Measurements from ENCODE around the gene HMCN2. TPM values are rescaled to one million over a fixed set of nuclear protein-coding genes. Genes with fewer than 3 reads are reported as not detected.

Gene HMCN2
- total and polyA plus RNA-seq, 2 experiments from 2014 or later = not detected

- TF ChIP-seq EZH2phosphoT487 (IDR thresholded peaks at IDR 0.05; ENCODE audit: insufficient read depth, low read depth) (no peak), EZH2 (IDR thresholded peaks at IDR 0.05; ENCODE audit: insufficient read depth, poor library complexity, severe bottlenecking) (no peak)
- Histone ChIP-seq H3K4me1 (ENCODE audit: insufficient read depth) (no peaks in the 10 kb centered on the region), H2AFZ (no peak overlapping the region), H3K4me2 (ENCODE audit: unreplicated experiment) (no peak overlapping the region), H3K9me3 (ENCODE audit: low read depth) (no peaks in the 10 kb centered on the region), H3K36me3 (ENCODE audit: low read depth) (peaks cover 17% of the 10 kb centered on the region), H3K9me2 (ENCODE audit: insufficient read depth) (no peaks in the 10 kb centered on the region), H3K79me2 (ENCODE audit: insufficient read depth) (no peaks in the 10 kb centered on the region), H3K27ac (no peak overlapping the region), H3K4me3 (no peak overlapping the region), H3F3A (ENCODE audit: insufficient read depth) (no peaks in the 10 kb centered on the region), H4K20me1 (ENCODE audit: insufficient read depth) (no peaks in the 10 kb centered on the region), H3K9ac (no peak overlapping the region), H3K27me3 (replicated peaks; ENCODE audit: insufficient read depth) (no peaks in the 10 kb centered on the region)
- 65% methylated on average over 3 of the region's 3 CpGs for WGBS, 2 experiments (ENCODE audit: low coverage in 1 of 2, low lambda C conversion rate in 2 of 2, missing lambda C conversion rate in 2 of 2)
- no peak for DNase-seq
- in situ Hi-C loops (cut with MboI) = loop anchor here (25.0 kb wide), 1 partner anchor 342 kb away; no protein-coding TSS in a partner anchor
Observed at GRCh38 chr9:130229759-130230158, 35.8 kb upstream of the HMCN2 start.

DNA sequence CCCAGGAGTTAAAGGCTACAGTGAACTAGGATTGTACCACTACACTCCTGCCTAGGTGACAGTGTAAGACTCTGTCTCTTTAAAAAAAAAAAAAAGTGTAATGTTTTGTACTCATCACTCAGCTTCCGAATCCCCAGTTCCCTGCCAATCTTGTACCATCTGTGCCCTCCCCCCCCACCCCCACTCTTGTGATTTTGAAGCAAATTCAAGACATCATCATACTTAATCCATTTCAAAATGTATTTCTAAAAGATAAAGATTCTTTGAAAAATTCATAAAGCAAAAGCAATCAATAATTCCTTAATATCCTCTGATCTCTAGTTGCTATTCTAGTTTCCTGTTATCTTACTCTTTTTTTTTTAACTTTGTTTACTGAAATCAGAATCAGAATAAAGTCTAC, 34.9 kb upstream of the HMCN2 start:
- 60 to 70% methylated on average over 1 of the region's 1 CpG for WGBS, 2 experiments (ENCODE audit: low coverage in 1 of 2, low lambda C conversion rate in 2 of 2, missing lambda C conversion rate in 2 of 2)
- TF ChIP-seq EZH2phosphoT487 (IDR thresholded peaks at IDR 0.05; ENCODE audit: insufficient read depth, low read depth) = no peak
- TF ChIP-seq EZH2 (IDR thresholded peaks at IDR 0.05; ENCODE audit: insufficient read depth, poor library complexity, severe bottlenecking) = no peak

GRCh38 chr9:130232899-130233586, 32.5 kb upstream of the HMCN2 start:
- Histone ChIP-seq H3F3A (ENCODE audit: insufficient read depth) (no peaks in the 10 kb centered on the region), H3K9me2 (ENCODE audit: insufficient read depth) (no peaks in the 10 kb centered on the region), H3K27me3 (replicated peaks; ENCODE audit: insufficient read depth) (no peaks in the 10 kb centered on the region), H3K4me3 (no peak overlapping the region), H3K9me3 (ENCODE audit: low read depth) (no peaks in the 10 kb centered on the region), H3K36me3 (ENCODE audit: low read depth) (peaks cover 7% of the 10 kb centered on the region; the same call in 1 of the 2 replicates), H4K20me1 (ENCODE audit: insufficient read depth) (no peaks in the 10 kb centered on the region), H3K79me2 (ENCODE audit: insufficient read depth) (no peaks in the 10 kb centered on the region), H2AFZ (no peak overlapping the region), H3K9ac (no peak overlapping the region), H3K4me1 (ENCODE audit: insufficient read depth) (no peaks in the 10 kb centered on the region), H3K27ac (no peak overlapping the region), H3K4me2 (ENCODE audit: unreplicated experiment) (no peak overlapping the region)
- in situ Hi-C loops (cut with MboI) = loop anchor here (25.0 kb wide), 1 partner anchor 346 kb away; no protein-coding TSS in a partner anchor
- no peak for DNase-seq
- no peak for TF ChIP-seq EZH2phosphoT487 (IDR thresholded peaks at IDR 0.05; ENCODE audit: insufficient read depth, low read depth)
- no peak for TF ChIP-seq EZH2 (IDR thresholded peaks at IDR 0.05; ENCODE audit: insufficient read depth, poor library complexity, severe bottlenecking)
- 83 to 84% methylated on average over 27 of the region's 27 CpGs for WGBS, 2 experiments (ENCODE audit: low coverage in 1 of 2, low lambda C conversion rate in 2 of 2, missing lambda C conversion rate in 2 of 2)

More for the DNA sequence above, 34.9 kb upstream of the HMCN2 start:
- Histone ChIP-seq H3K36me3 (ENCODE audit: low read depth) (peaks cover 17% of the 10 kb centered on the region), H3K4me3 (no peak overlapping the region), H3K27ac (no peak overlapping the region), H3K27me3 (replicated peaks; ENCODE audit: insufficient read depth) (no peaks in the 10 kb centered on the region), H2AFZ (no peak overlapping the region), H3K4me2 (ENCODE audit: unreplicated experiment) (no peak overlapping the region), H3K9me3 (ENCODE audit: low read depth) (no peaks in the 10 kb centered on the region), H3F3A (ENCODE audit: insufficient read depth) (no peaks in the 10 kb centered on the region), H3K4me1 (ENCODE audit: insufficient read depth) (no peaks in the 10 kb centered on the region), H3K79me2 (ENCODE audit: insufficient read depth) (no peaks in the 10 kb centered on the region), H3K9me2 (ENCODE audit: insufficient read depth) (no peaks in the 10 kb centered on the region), H4K20me1 (ENCODE audit: insufficient read depth) (no peaks in the 10 kb centered on the region), H3K9ac (no peak overlapping the region)
- in situ Hi-C loops (cut with MboI) = loop anchor here (25.0 kb wide), 1 partner anchor 343 kb away; no protein-coding TSS in a partner anchor
- DNase-seq = no peak

DNA sequence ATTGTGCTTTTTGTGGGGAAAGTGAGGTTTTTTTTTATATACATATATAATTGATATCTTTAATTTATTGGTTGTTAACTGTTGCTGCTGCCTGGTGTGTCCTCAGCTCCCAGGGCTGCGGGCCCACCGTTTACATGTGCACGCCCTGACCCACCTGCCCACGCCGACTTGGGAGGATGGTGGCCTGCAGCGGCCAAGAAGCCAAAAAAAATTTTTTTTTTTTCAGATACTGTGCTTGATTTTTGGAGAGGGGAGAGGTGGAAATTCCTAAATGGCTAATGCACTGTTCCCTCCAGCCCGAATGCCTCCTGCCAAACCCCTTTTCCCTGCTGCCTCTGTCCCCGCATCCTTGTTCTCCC, 32.0 kb upstream of the HMCN2 start:
- in situ Hi-C loops (cut with MboI) = loop anchor here (25.0 kb wide), 1 partner anchor 346 kb away; no protein-coding TSS in a partner anchor
- Histone ChIP-seq H3K27me3 (replicated peaks; ENCODE audit: insufficient read depth) (no peaks in the 10 kb centered on the region), H3K27ac (no peak overlapping the region), H3K9ac (no peak overlapping the region), H3K79me2 (ENCODE audit: insufficient read depth) (no peaks in the 10 kb centered on the region), H4K20me1 (ENCODE audit: insufficient read depth) (no peaks in the 10 kb centered on the region), H3K9me2 (ENCODE audit: insufficient read depth) (no peaks in the 10 kb centered on the region), H3K4me2 (ENCODE audit: unreplicated experiment) (no peak overlapping the region), H3F3A (ENCODE audit: insufficient read depth) (no peaks in the 10 kb centered on the region), H3K4me3 (no peak overlapping the region), H3K4me1 (ENCODE audit: insufficient read depth) (no peaks in the 10 kb centered on the region), H3K36me3 (ENCODE audit: low read depth) (0 out of 2 replicates have a peak, but pooled peaks cover 6% of the 10 kb centered on the region), H2AFZ (no peak overlapping the region), H3K9me3 (ENCODE audit: low read depth) (no peaks in the 10 kb centered on the region)
- WGBS, 2 experiments (ENCODE audit: low coverage in 1 of 2, low lambda C conversion rate in 2 of 2, missing lambda C conversion rate in 2 of 2) = 91 to 96% methylated on average over 8 of the region's 8 CpGs
- DNase-seq = no peak
- no peak for TF ChIP-seq EZH2 (IDR thresholded peaks at IDR 0.05; ENCODE audit: insufficient read depth, poor library complexity, severe bottlenecking)
- TF ChIP-seq EZH2phosphoT487 (IDR thresholded peaks at IDR 0.05; ENCODE audit: insufficient read depth, low read depth) = no peak

Data from GM23248 (cell line).